SK-N-SH (cell line): ENCODE data around the gene GRID2IP. TPM values are rescaled to one million over a fixed set of nuclear protein-coding genes. Genes with fewer than 3 reads are reported as not detected.

Experiments used
- CTCF ChIA-PET: fragments of 300-600, 350-600 bp; formaldehyde crosslinking; extraction: SDS; loops from one replicate; lab custom pipeline; 2021; lab: Yijun Ruan, JAX
- POLR2A ChIA-PET: fragments of 350-600 bp; sonication (Branson Sonifier 250); formaldehyde crosslinking; extraction: SDS; loops from one replicate; lab custom pipeline; 2020; ENCODE audit warnings: antibody characterized with exemption, inconsistent platforms; lab: Yijun Ruan, JAX
- DNase-seq: peaks from one replicate; pipeline ENCODE4 v3.0.0; 2012
- H2AFZ ChIP-seq: fragments of 200-600 bp; sonication (generic); 2 replicates; pipeline ENCODE4 v1.8.1; 2016; ENCODE audit warnings: antibody characterized with exemption, mild to moderate bottlenecking, low read depth
- H3F3A ChIP-seq: fragments of 200-600 bp; sonication (generic); replicated peaks from 2 replicates; pipeline ENCODE3; 2016; ENCODE audit warnings: antibody characterized with exemption, mild to moderate bottlenecking; ENCODE audit not compliant: insufficient read depth
- H3K27ac ChIP-seq, 2 experiments: fragments of 200-500 bp in 1 of 2; fragments of 200-600 bp in 1 of 2; sonication (Bioruptor generic) in 1 of 2; sonication (generic), shearing (Covaris generic) in 1 of 2; 2 replicates each; pipeline versions ENCODE4 v1.5.1 to v1.6.1; 2014 to 2016; ENCODE audit warnings: low read depth in 2 of 2, inconsistent platforms in 1 of 2, low read length in 1 of 2, mild to moderate bottlenecking in 1 of 2, mixed read lengths in 1 of 2
- H3K27me3 ChIP-seq: fragments of 200-600 bp; sonication (generic), shearing (Covaris generic); 2 replicates; pipeline ENCODE4 v1.6.1; 2016; ENCODE audit warnings: mixed run types; ENCODE audit not compliant: insufficient read depth
- H3K36me3 ChIP-seq, 2 experiments: fragments of 200-500 bp in 1 of 2; fragments of 200-600 bp in 1 of 2; sonication (Bioruptor generic) in 1 of 2; sonication (generic) in 1 of 2; replicated peaks in 1 of 2; 2 replicates each; pipeline versions ENCODE3 to v1.5.1; 2014 to 2016; ENCODE audit warnings: low read length in 1 of 2, mild to moderate bottlenecking in 1 of 2; ENCODE audit not compliant: insufficient read depth in 2 of 2, control insufficient read depth in 1 of 2
- H3K4me1 ChIP-seq, 2 experiments: fragments of 200-500 bp in 1 of 2; fragments of 200-600 bp in 1 of 2; sonication (Bioruptor generic) in 1 of 2; sonication (generic), shearing (Covaris generic) in 1 of 2; 2 replicates each; pipeline versions ENCODE4 v1.5.1 to v1.6.1; 2014 to 2016; ENCODE audit warnings: low read depth in 1 of 2, low read length in 1 of 2, mixed run types in 1 of 2; ENCODE audit not compliant: insufficient read depth in 2 of 2, control insufficient read depth in 1 of 2
- H3K4me2 ChIP-seq: fragments of 200-600 bp; sonication (generic), shearing (Covaris generic); 2 replicates; pipeline ENCODE4 v1.6.1; 2017; ENCODE audit warnings: mixed run types
- H3K4me3 ChIP-seq, 2 experiments: fragments of 200-500 bp in 1 of 2; fragments of 200-600 bp in 1 of 2; sonication (Bioruptor generic) in 1 of 2; sonication (generic), shearing (Covaris generic) in 1 of 2; 2 replicates each; pipeline versions ENCODE4 v1.5.1 to v1.8.1; 2014 to 2016; ENCODE audit warnings: low read depth in 2 of 2, inconsistent platforms in 1 of 2, low read length in 1 of 2, mild to moderate bottlenecking in 1 of 2, mixed read lengths in 1 of 2, moderate library complexity in 1 of 2
- H3K79me2 ChIP-seq: fragments of 200-600 bp; sonication (generic); 2 replicates; pipeline ENCODE4 v1.8.1; 2017; ENCODE audit warnings: mild to moderate bottlenecking; ENCODE audit not compliant: insufficient read depth
- H3K9ac ChIP-seq: fragments of 200-600 bp; sonication (generic); 2 replicates; pipeline ENCODE4 v1.6.1; 2017; ENCODE audit warnings: mixed run types
- H3K9me2 ChIP-seq: fragments of 200-600 bp; sonication (generic); 2 replicates; pipeline ENCODE4 v1.6.1; 2017; ENCODE audit warnings: mixed run types
- H3K9me3 ChIP-seq: fragments of 200-600 bp; sonication (generic); 2 replicates; pipeline ENCODE4 v1.6.1; 2017; ENCODE audit warnings: mixed run types, mild to moderate bottlenecking, moderate library complexity
- H4K20me1 ChIP-seq: fragments of 200-600 bp; sonication (generic); 2 replicates; pipeline ENCODE4 v1.6.1; 2017; ENCODE audit warnings: mild to moderate bottlenecking, mixed run types; ENCODE audit not compliant: insufficient read depth
- CHD2 ChIP-seq: fragments of 150-350 bp; IDR thresholded peaks from 2 replicates; pipeline ENCODE4 v1.6.1; 2018; ENCODE audit warnings: low read length; ENCODE audit not compliant: partially characterized antibody
- CTCF ChIP-seq: fragments of 200-600 bp; sonication (generic); IDR thresholded peaks from 2 replicates; pipeline ENCODE4 v1.6.1; 2017; ENCODE audit warnings: antibody characterized with exemption, mild to moderate bottlenecking, moderate library complexity
- EP300 ChIP-seq, 2 experiments: IDR thresholded peaks; 2 replicates each; pipeline versions ENCODE4 v1.4.0 to v1.6.1; 2012; ENCODE audit warnings: borderline replicate concordance in 1 of 2, low read depth in 1 of 2, low read length in 1 of 2
- FOXM1 ChIP-seq: IDR thresholded peaks from 2 replicates; pipeline ENCODE4 v1.4.0; 2012; ENCODE audit warnings: low read depth, mild to moderate bottlenecking
- GABPA ChIP-seq: IDR thresholded peaks from 2 replicates; pipeline ENCODE4 v1.4.0; 2012; ENCODE audit warnings: low read depth, mild to moderate bottlenecking
- MAX ChIP-seq: IDR thresholded peaks from 2 replicates; pipeline ENCODE4 v1.4.0; 2012; ENCODE audit warnings: low read depth
- MXI1 ChIP-seq: IDR thresholded peaks from 2 replicates; pipeline ENCODE4 v1.6.1; 2012; ENCODE audit warnings: mild to moderate bottlenecking, low read depth, low read length, improper control_type of control experiment
- NRF1 ChIP-seq: IDR thresholded peaks from 2 replicates; pipeline ENCODE4 v1.6.1; 2012; ENCODE audit warnings: low read depth, mild to moderate bottlenecking, low read length
- PBX3 ChIP-seq: IDR thresholded peaks from 2 replicates; pipeline ENCODE4; 2012
- POLR2AphosphoS5 ChIP-seq: IDR thresholded peaks from 2 replicates; pipeline ENCODE4 v1.6.1; 2012; ENCODE audit warnings: low read depth, low read length
- RAD21 ChIP-seq: IDR thresholded peaks from 2 replicates; pipeline ENCODE4 v1.6.1; 2012; ENCODE audit warnings: mild to moderate bottlenecking, low read length
- REST ChIP-seq: IDR thresholded peaks from 2 replicates; pipeline ENCODE4 v1.6.1; 2012; ENCODE audit warnings: mild to moderate bottlenecking, low read depth, low read length, moderate library complexity
- SIN3A ChIP-seq: IDR thresholded peaks from 2 replicates; pipeline ENCODE4 v1.6.1; 2012; ENCODE audit warnings: low read depth, mild to moderate bottlenecking, low read length, moderate library complexity, borderline replicate concordance
- SMC3 ChIP-seq: IDR thresholded peaks from 2 replicates; pipeline ENCODE4 v1.6.1; 2012; ENCODE audit warnings: low read depth, low read length, improper control_type of control experiment
- TAF1 ChIP-seq: IDR thresholded peaks from 2 replicates; pipeline ENCODE4 v1.6.1; 2012; ENCODE audit warnings: low read depth, mild to moderate bottlenecking, low read length, moderate library complexity, borderline replicate concordance
- TCF12 ChIP-seq: IDR thresholded peaks from 2 replicates; pipeline ENCODE4 v1.4.0; 2012
- USF1 ChIP-seq: IDR thresholded peaks from 2 replicates; pipeline ENCODE4 v1.4.0; 2012; ENCODE audit warnings: low read depth, borderline replicate concordance
- YY1 ChIP-seq: IDR thresholded peaks from 2 replicates; pipeline ENCODE4 v1.4.0; 2012; ENCODE audit warnings: low read depth, mild to moderate bottlenecking
- WGBS: methylation state at CpG from one replicate; pipeline ENCODE4 v1.1.6; 2017; ENCODE audit warnings: low lambda C conversion rate; 5-methylcytosine and 5-hydroxymethylcytosine counted together
- polyA plus RNA-seq, 3 experiments: library from polyadenylated mRNA; depleted of rRNA; stranded (reverse); fragments of >200 nt; gene quantifications; 2 replicates each; pipeline ENCODE4 v1.2.3, GENCODE V29; 2012

The GRID2IP gene
- polyA plus RNA-seq, 1 of the 3 experiments (the other 2 are of a cell fraction), result 0.03 TPM

- Histone ChIP-seq H3K9ac (peak within 1 kb of the TSS; percentile 80), H3K27ac (peak within 1 kb of the TSS; percentile 62 to 75; a peak in 3 of 4 replicates), H3K79me2 (peaks cover 30% of the 10 kb centered on the region), H2AFZ (peak within 1 kb of the TSS; percentile 85), H3K4me3 (peak within 1 kb of the TSS; percentile 63 to 99), H3K9me2 (no peaks in the 10 kb centered on the region), H3K4me1 (peaks cover 2 to 7% of the 10 kb centered on the region in 2 experiments; a peak in 1 of 4 replicates), H3K9me3 (no peaks in the 10 kb centered on the region), H3K27me3 (no peaks in the 10 kb centered on the region), H4K20me1 (no peaks in the 10 kb centered on the region), H3K36me3 (peaks cover 23 to 60% of the 10 kb centered on the region in 2 experiments), H3K4me2 (peak within 1 kb of the TSS; percentile 96), H3F3A (peaks cover 12% of the 10 kb centered on the region)
- TF ChIP-seq GABPA (peak; percentile 69), YY1 (0 out of 2 replicates have a peak, but pooled peaks have one; percentile 23), RAD21 (peak; percentile 49), PBX3 (peak; percentile 26; the same call in 1 of the 2 replicates), SIN3A (peak; percentile 91; the same call in 1 of the 2 replicates), TCF12 (no peak), MXI1 (peak; percentile 78), FOXM1 (no peak), REST (peak; percentile 55; the same call in 1 of the 2 replicates), TAF1 (peak; percentile 96), MAX (peak; percentile 65), CTCF (peak; percentile 62), SMC3 (peak; percentile 81), NRF1 (peak; percentile 52), CHD2 (no peak), POLR2AphosphoS5 (peak; percentile 88), USF1 (no peak), EP300 (IDR thresholded peaks at IDR 0.05; ENCODE audit: borderline replicate concordance in 1 of 2, low read depth in 1 of 2, low read length in 1 of 2) (peak in 1 of 2 experiments; percentile 26; a peak in 1 of 4 replicates)
- CTCF ChIA-PET, result interaction anchor here (0.5 to 4.2 kb wide), 35 partner anchors 8 to 723 kb away, joined by 3 to 65 read pairs (median 4); partner anchors contain the start of gene ZDHHC4
- DNase-seq, result peak; percentile 99
- POLR2A ChIA-PET, result interaction anchor here (0.6 to 2.9 kb wide), 7 partner anchors 10 to 201 kb away, joined by 3 to 16 read pairs (median 4); partner anchors contain the start of genes ZDHHC4, ZNF316 and ZNF853
- WGBS, result under 1% methylated on average over 33 of the region's 107 CpGs
Measured at GRCh38 chr7:6589829-6590644, 38.8 kb upstream of the GRID2IP start, which contains the start of gene INTS15. TSS of gene INTS15 (plus strand) at chr7:6590021. CDS start at chr7:6590284, 263 bp downstream.
